ENCODE results near the gene HIBADH. TPM values are rescaled to one million over a fixed set of nuclear protein-coding genes. Genes with fewer than 3 reads are reported as not detected.
A peak's percentile ranks its signal among the peaks of the same experiment; 100 is the strongest.
"Not testable (repeated sequence)": the region's sequence is repeated elsewhere in the genome, so short reads cannot be mapped to it uniquely, and the experiment has no call there.

The HIBADH gene
- polyA plus RNA-seq, 4 donors: 74.1 to 105 (median 87.6) TPM

DNA sequence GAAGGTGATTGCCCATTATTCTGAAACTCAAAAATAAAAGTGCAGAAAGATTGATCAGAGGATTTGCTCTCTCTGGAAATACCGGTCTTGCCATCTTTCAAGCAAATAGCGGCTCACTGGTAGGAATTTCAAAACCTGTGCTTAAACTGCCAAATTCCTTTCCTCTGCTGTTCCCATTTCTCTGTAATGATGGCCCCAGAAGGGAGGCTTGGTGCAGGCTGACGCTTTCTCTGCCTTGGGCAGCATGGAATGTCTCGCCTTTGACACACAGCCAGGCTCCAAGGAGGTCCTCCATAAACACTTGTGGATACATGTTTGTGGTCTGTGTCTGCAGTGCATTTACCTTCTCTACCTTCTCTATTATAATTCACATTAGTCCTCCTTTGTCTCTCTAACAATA lies 146.8 kb downstream of the HIBADH start:
- DNase-seq (ENCODE audit: low read depth in 4 of 4, low spot score in 2 of 4): no peak

- no peak for DNase-seq (ENCODE audit: low read depth in 4 of 4, low spot score in 2 of 4)
These were observed 147.8 kb downstream of the HIBADH start for GRCh38 chr7:27514861-27515260.

GRCh38 chr7:27513885-27514284 lies 148.8 kb downstream of the HIBADH start:
- no peak for DNase-seq (ENCODE audit: low read depth in 4 of 4, low spot score in 2 of 4)

DNA sequence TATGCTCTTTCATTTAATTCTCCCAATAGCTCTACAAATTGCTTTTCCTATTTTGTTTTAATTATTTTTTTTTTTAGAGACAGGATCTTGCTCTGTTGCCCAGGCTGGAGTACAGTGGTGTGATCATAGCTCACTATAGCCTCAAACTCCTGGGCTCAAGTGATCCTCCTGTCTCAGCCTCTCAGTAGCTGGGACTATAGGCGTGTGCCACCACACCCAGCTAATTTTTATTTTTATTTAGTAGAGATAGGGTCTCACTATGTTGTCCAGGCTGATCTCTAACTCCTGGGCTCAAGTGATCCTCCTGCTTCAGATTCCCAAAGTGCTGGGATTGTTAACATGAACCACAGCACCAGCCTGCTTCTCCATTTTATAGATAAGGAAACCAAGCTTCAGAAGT lies 151.3 kb downstream of the HIBADH start:
- DNase-seq (ENCODE audit: low read depth in 4 of 4, low spot score in 2 of 4): not testable (repeated sequence)

- peak in 1 of 4 donors; percentile 31 for DNase-seq (ENCODE audit: low read depth in 4 of 4, low spot score in 2 of 4)
These were observed 152.1 kb downstream of the HIBADH start for GRCh38 chr7:27510541-27510940.

DNA sequence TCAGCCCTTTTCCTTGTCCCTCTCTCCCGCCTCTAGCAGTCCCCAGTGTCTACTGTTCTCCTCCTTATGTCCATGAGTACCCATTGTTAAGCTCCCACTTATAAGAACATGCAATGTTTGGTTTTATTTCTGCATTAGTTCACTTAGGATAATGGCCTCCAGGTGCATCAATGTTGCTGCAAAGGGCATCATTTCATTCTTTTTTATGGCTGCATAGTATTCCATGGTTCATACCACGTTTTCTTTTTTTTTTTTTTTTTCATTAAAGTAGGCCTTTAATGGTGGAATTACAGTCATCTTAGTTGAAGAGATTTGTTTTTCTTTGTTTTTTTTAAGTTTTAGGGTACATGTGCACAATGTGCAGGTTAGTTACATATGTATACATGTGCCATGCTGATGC lies 160.8 kb downstream of the HIBADH start:
- DNase-seq (ENCODE audit: low read depth in 4 of 4, low spot score in 2 of 4): not testable (repeated sequence)

DNA sequence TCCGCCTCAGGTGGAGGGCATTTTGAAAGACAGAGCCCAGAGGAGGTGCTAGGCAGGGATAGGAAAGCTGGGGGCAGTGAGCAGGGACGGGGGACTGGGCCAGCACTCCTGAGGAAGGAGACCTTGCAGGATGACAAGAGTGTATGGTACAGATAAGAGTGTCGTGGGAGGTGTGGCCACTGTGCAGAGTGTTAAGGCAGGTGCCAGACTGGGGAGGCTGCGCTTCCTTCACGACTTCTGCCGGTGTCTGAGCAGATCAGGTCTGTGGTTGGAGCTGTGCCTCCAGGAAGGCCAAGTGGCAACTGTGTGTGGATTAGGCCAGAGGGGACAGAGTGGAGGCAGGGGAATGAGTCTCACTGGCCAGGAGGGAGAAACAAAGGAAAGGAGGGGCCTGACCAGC lies 161.7 kb downstream of the HIBADH start:
- no peak for DNase-seq (ENCODE audit: low read depth in 4 of 4, low spot score in 2 of 4)

- no peak for DNase-seq (ENCODE audit: low read depth in 4 of 4, low spot score in 2 of 4)
These were observed 170.5 kb downstream of the HIBADH start for GRCh38 chr7:27492224-27492623.

DNA sequence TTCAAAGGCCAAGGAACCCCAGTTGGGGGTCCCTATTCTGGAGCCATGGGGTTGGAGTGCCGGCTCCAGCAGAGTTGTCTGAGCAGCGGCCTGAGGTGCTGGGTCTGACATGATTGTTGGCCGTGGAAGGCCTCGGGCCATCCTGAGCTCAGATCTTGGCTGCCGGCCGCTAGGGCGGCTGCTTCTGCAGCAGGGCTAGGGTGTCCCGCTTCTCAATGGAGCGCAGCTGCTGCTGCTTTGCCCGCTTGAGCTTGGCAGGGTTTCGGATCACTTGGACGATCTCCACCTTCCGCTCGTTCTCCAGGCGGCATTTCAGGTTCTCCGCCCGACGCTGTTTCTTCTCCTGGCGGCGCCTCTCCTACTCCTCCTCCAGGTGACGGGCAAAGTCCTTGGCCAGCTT lies 171.1 kb downstream of the HIBADH start:
- no peak for DNase-seq (ENCODE audit: low read depth in 4 of 4, low spot score in 2 of 4)

DNA sequence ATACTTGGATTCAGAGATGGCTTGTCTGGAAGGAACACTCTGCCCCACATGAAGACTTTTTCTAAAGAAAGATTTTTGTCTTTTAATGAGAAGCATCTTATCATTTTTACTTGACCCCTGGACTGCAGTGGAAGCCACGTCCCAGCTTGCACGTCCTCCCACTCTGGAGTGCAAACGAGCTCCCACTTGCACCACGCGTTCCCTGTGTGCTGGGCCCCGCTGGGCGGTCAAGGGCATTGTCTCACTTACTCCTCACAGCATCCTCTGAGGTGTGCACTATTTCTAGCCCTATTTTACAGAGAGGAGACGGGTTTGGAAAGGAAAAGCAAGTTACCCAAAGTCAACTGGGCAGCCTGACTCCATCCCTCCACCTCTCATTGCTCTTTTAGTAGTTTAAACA lies 175.2 kb downstream of the HIBADH start:
- DNase-seq (ENCODE audit: low read depth in 4 of 4, low spot score in 2 of 4): no peak

DNA sequence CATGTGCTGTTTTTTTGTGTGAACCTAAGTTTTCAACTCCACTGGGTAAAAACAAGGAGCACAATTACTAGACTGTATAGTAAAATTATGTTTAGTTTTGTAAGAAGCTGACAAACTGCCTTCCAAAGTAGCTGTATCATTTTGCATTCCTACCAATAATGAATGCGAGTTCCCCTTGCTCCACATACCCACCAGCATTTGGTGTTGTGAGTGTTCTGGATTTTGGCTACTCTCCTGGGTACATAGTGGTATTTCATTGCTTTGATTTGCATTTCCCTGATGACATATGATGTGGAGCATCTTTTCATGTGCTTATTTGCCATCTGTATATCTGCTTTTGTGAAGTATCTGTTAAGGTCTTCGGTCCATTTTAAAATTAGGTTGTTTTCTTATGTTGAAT lies 178.2 kb downstream of the HIBADH start:
- DNase-seq (ENCODE audit: low read depth in 4 of 4, low spot score in 2 of 4): no peak

GRCh38 chr7:27482219-27482618 lies 180.5 kb downstream of the HIBADH start:
- DNase-seq (ENCODE audit: low read depth in 4 of 4, low spot score in 2 of 4): no peak

DNA sequence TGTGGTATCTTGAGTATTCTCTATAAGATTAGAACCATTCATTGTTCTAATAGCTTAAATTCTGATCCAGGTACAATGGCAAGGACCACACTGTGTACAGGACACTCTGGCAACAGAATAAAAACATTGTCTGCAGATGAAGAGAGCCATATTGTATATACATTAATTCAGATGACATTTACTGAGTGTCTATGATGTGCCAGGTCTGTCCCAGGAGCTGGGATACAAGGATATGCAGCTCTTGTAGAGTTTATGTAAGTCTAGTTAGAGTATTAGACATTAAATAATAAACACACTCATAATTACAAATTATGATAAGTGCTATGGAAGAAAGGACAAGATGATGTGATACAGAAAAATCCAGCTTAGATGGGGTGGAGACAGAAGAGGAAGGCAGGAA lies 184.1 kb downstream of the HIBADH start:
- DNase-seq (ENCODE audit: low read depth in 4 of 4, low spot score in 2 of 4): no peak

GRCh38 chr7:27478084-27478483 lies 184.6 kb downstream of the HIBADH start:
- DNase-seq (ENCODE audit: low read depth in 4 of 4, low spot score in 2 of 4): peak in 2 of 4 donors; percentile 23 to 40

DNA sequence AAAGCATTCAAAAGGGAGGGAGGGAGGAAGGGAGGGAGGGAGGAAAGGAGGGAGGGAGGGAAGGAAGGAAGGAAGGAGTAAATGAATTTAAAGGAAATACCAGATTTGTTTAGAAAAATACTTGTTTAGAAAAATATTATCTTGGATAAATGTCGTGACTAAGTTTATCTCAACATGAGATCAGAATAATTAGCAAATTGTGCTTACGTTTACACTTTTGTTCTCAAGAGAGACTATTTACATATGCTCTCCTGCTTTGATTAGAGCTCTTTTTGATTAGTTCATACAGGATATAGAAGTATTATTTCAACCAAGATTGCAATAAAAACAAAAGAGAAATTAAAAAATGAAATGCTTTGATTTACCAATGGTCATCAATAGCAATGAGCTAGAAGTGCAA lies 186.2 kb downstream of the HIBADH start:
- no peak for DNase-seq (ENCODE audit: low read depth in 4 of 4, low spot score in 2 of 4)

Other genes with a start within 250 kb of the HIBADH start
- 100 to 1,000 TPM; 101 to 138 (median 111) TPM for gene TAX1BP1, start 77.3 kb upstream of the HIBADH start, polyA plus RNA-seq (ENCODE audit: insufficient read length in 4 of 4)

All from left renal cortex interstitium (tissue), 4 donors.